Esophagus muscularis mucosa (tissue), 4 donors: ENCODE data around the gene ART5.

Experiments used
- EP300 ChIP-seq: sonication (generic); formaldehyde crosslinking; IDR thresholded peaks from one replicate; pipeline ENCODE4 v1.6.1; 2017; ENCODE audit warnings: antibody characterized with exemption
- POLR2AphosphoS5 ChIP-seq, 2 donors: sonication (generic); formaldehyde crosslinking; IDR thresholded peaks; one replicate each; pipeline ENCODE4 v1.6.1; 2017; ENCODE audit warnings: antibody characterized with exemption in 2 of 2
- TF ChIP-seq, protein P1 (sequence below), 3 experiments: fragments of 200-600 bp in 2 of 3; fragments of 450-650 bp in 1 of 3; sonication (generic) in 2 of 3; IDR thresholded peaks; one replicate each; pipeline ENCODE4 v1.5.1; 2017 to 2019; ENCODE audit warnings: antibody characterized with exemption in 3 of 3, mild to moderate bottlenecking in 2 of 3, moderate library complexity in 1 of 3

DNA sequence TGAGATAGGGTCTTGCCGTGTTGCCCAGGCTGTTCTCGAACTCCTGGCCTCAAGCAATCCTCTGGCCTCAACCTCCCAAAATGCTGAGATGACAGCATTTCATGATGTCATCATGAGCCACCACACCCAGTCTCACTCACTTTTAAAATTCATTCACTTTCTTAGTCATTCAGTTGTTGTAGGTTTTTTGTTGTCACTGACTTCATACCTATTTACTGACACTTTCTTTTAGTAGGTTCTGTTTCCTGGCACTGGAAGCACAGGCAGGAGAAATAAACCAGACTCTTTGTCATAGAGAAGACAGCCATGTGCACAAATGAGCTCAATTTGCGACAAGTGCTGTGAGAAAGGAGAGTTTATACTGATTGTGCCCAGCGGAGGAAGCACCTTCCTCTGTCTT, 10.5 kb downstream of the ART5 start:
- TF ChIP-seq, protein P1, sequence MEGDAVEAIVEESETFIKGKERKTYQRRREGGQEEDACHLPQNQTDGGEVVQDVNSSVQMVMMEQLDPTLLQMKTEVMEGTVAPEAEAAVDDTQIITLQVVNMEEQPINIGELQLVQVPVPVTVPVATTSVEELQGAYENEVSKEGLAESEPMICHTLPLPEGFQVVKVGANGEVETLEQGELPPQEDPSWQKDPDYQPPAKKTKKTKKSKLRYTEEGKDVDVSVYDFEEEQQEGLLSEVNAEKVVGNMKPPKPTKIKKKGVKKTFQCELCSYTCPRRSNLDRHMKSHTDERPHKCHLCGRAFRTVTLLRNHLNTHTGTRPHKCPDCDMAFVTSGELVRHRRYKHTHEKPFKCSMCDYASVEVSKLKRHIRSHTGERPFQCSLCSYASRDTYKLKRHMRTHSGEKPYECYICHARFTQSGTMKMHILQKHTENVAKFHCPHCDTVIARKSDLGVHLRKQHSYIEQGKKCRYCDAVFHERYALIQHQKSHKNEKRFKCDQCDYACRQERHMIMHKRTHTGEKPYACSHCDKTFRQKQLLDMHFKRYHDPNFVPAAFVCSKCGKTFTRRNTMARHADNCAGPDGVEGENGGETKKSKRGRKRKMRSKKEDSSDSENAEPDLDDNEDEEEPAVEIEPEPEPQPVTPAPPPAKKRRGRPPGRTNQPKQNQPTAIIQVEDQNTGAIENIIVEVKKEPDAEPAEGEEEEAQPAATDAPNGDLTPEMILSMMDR (IDR thresholded peaks at IDR 0.05) = no peak
- TF ChIP-seq POLR2AphosphoS5 (IDR thresholded peaks at IDR 0.05) (no peak), EP300 (no peak)
